IMR-90 (cell line): ENCODE data around the gene IL2RA. TPM values are rescaled to one million over a fixed set of nuclear protein-coding genes. Genes with fewer than 3 reads are reported as not detected.

ENCODE experiments used
- ATAC-seq: fragments of 200-7000 bp; cut with Tn5 transposase; 2 replicates; pipeline ENCODE4 v1.9.1; 2020; ENCODE audit warnings: low read depth, mild to moderate bottlenecking, moderate library complexity
- BruUV-seq: library from RNA; stranded (reverse); fragments of 400-500 nt; replicated peaks from 2 replicates; lab custom pipeline; 2021; lab: Mats Ljungman, UMichigan
- CTCF ChIA-PET: fragments of 300-600 bp; formaldehyde crosslinking; extraction: SDS; loops from one replicate; lab custom pipeline; 2021; ENCODE audit warnings: antibody characterized with exemption; lab: Yijun Ruan, JAX
- POLR2A ChIA-PET: fragments of 300-600 bp; sonication (Branson Sonifier 250); formaldehyde crosslinking; loops from one replicate; lab custom pipeline; 2022; ENCODE audit warnings: antibody characterized with exemption; ENCODE audit not compliant: unreplicated experiment; lab: Charles Lee
- DNase-seq: peaks from one replicate; pipeline ENCODE4 v3.0.0; 2013
- H2AFZ ChIP-seq: replicated peaks from 2 replicates; pipeline ENCODE3; 2013; ENCODE audit warnings: low read length, mild to moderate bottlenecking; ENCODE audit not compliant: poor library complexity
- H2AK5ac ChIP-seq: 2 replicates; pipeline ENCODE4 v1.6.1; 2013; ENCODE audit warnings: low read depth, low read length, inconsistent platforms
- H2AK9ac ChIP-seq: replicated peaks from 2 replicates; pipeline ENCODE3; 2013; ENCODE audit warnings: mild to moderate bottlenecking, low read depth, low read length, moderate library complexity; ENCODE audit not compliant: poor library complexity
- H2BK120ac ChIP-seq: 2 replicates; pipeline ENCODE4 v1.6.1; 2013; ENCODE audit warnings: low read depth, low read length, inconsistent platforms
- H2BK15ac ChIP-seq: 3 replicates; pipeline ENCODE4 v1.6.1; 2013; ENCODE audit warnings: low read depth, low read length, inconsistent platforms
- H2BK20ac ChIP-seq: 2 replicates; pipeline ENCODE4 v1.6.1; 2013; ENCODE audit warnings: low read depth, mild to moderate bottlenecking, inconsistent platforms, low read length, moderate library complexity
- H2BK5ac ChIP-seq: 2 replicates; pipeline ENCODE4 v1.6.1; 2013; ENCODE audit warnings: mild to moderate bottlenecking, low read depth, low read length, inconsistent platforms; ENCODE audit not compliant: poor library complexity, severe bottlenecking
- H3K14ac ChIP-seq: replicated peaks from 2 replicates; pipeline ENCODE4 v1.6.1; 2013; ENCODE audit warnings: low read depth, low read length, inconsistent platforms
- H3K18ac ChIP-seq: 2 replicates; pipeline ENCODE4 v1.6.1; 2013; ENCODE audit warnings: low read depth, low read length, control low read depth
- H3K23ac ChIP-seq: 2 replicates; pipeline ENCODE4 v1.6.1; 2013; ENCODE audit warnings: low read depth, low read length, inconsistent platforms
- H3K27ac ChIP-seq: 2 replicates; pipeline ENCODE4 v1.5.1; 2013; ENCODE audit warnings: mild to moderate bottlenecking, control low read depth, low read length; ENCODE audit not compliant: insufficient read depth
- H3K27me3 ChIP-seq: 2 replicates; pipeline ENCODE4 v1.6.1; 2013; ENCODE audit warnings: low read length; ENCODE audit not compliant: control insufficient read depth, insufficient read depth
- H3K36me3 ChIP-seq: 2 replicates; pipeline ENCODE4 v1.6.1; 2013; ENCODE audit warnings: low read length, mixed read lengths; ENCODE audit not compliant: control insufficient read depth, insufficient read depth
- H3K4ac ChIP-seq: 2 replicates; pipeline ENCODE4 v1.6.1; 2013; ENCODE audit warnings: low read depth, low read length, inconsistent platforms
- H3K4me1 ChIP-seq: 2 replicates; pipeline ENCODE4 v1.6.1; 2013; ENCODE audit warnings: low read length, mixed read lengths; ENCODE audit not compliant: control insufficient read depth, insufficient read depth
- H3K4me2 ChIP-seq: 2 replicates; pipeline ENCODE4 v1.6.1; 2013; ENCODE audit warnings: low read depth, mild to moderate bottlenecking, control low read depth, low read length, moderate library complexity
- H3K4me3 ChIP-seq: 2 replicates; pipeline ENCODE4 v1.5.1; 2013; ENCODE audit warnings: low read depth, mild to moderate bottlenecking, control low read depth, low read length, moderate library complexity; ENCODE audit not compliant: insufficient read depth
- H3K56ac ChIP-seq: 2 replicates; pipeline ENCODE4 v1.6.1; 2013; ENCODE audit warnings: low read length, inconsistent platforms; ENCODE audit not compliant: insufficient read depth; ENCODE audit errors: extremely low read depth
- H3K79me1 ChIP-seq, 2 experiments: 2 replicates each; pipeline ENCODE4 v1.6.1; 2013; ENCODE audit warnings: low read length in 2 of 2, inconsistent platforms in 1 of 2, low read depth in 1 of 2
- H3K9ac ChIP-seq: 2 replicates; pipeline ENCODE4 v1.6.1; 2013; ENCODE audit warnings: low read depth, low read length, control low read depth
- H3K9me1 ChIP-seq: 2 replicates; pipeline ENCODE4 v1.6.1; 2013; ENCODE audit warnings: low read length, inconsistent platforms; ENCODE audit not compliant: insufficient read depth
- H3K9me3 ChIP-seq: 2 replicates; pipeline ENCODE4 v1.6.1; 2013; ENCODE audit warnings: low read length; ENCODE audit not compliant: control insufficient read depth, insufficient read depth
- H4K20me1 ChIP-seq: 2 replicates; pipeline ENCODE4 v1.6.1; 2013; ENCODE audit warnings: low read length, inconsistent platforms; ENCODE audit not compliant: insufficient read depth
- H4K5ac ChIP-seq: 2 replicates; pipeline ENCODE4 v1.6.1; 2013; ENCODE audit warnings: mild to moderate bottlenecking, low read depth, low read length, control low read depth
- H4K8ac ChIP-seq, 2 experiments: 2 replicates each; pipeline ENCODE4 v1.6.1; 2013; ENCODE audit warnings: low read depth in 2 of 2, low read length in 2 of 2, control low read depth in 1 of 2, inconsistent platforms in 1 of 2
- H4K91ac ChIP-seq: 2 replicates; pipeline ENCODE4 v1.6.1; 2013; ENCODE audit warnings: low read depth, low read length, inconsistent platforms; ENCODE audit not compliant: insufficient read depth
- CHD1 ChIP-seq: IDR thresholded peaks from 2 replicates; pipeline ENCODE4 v1.6.1; 2012; ENCODE audit warnings: low read depth, low read length, improper control_type of control experiment
- ELK1 ChIP-seq: fragments of 150-350 bp; IDR thresholded peaks from 2 replicates; pipeline ENCODE4 v1.6.1; 2016; ENCODE audit warnings: low read depth, mild to moderate bottlenecking, low read length, moderate library complexity, borderline replicate concordance
- FOS ChIP-seq: fragments of 150-350 bp; IDR thresholded peaks from 2 replicates; pipeline ENCODE4 v1.6.1; 2016; ENCODE audit warnings: low read depth, low read length
- MXI1 ChIP-seq: IDR thresholded peaks from 2 replicates; pipeline ENCODE4 v1.6.1; 2012; ENCODE audit warnings: low read depth, mild to moderate bottlenecking, low read length, moderate library complexity, borderline replicate concordance
- USF2 ChIP-seq: fragments of 150-350 bp; IDR thresholded peaks from 2 replicates; pipeline ENCODE4 v1.6.1; 2017; ENCODE audit warnings: mild to moderate bottlenecking, antibody characterized with exemption, low read length, low read depth
- WGBS, 2 experiments: methylation state at CpG; one replicate each; pipeline versions ENCODE4 v1.1.5 to v1.1.7; 2013; ENCODE audit warnings: missing lambda C conversion rate in 2 of 2; ENCODE audit not compliant: insufficient read length in 1 of 2; ENCODE audit errors: extremely low coverage in 2 of 2; 5-methylcytosine and 5-hydroxymethylcytosine counted together
- dilution Hi-C: fragments of 300-500 bp; cut with HindIII; formaldehyde crosslinking; loops from one replicate; pipeline ENCODE4 v1.14.3; 2018; ENCODE audit warnings: low sequenced_read_pairs; ENCODE audit not compliant: unreplicated experiment
- in situ Hi-C: fragments of 300-500 bp; cut with MboI; formaldehyde crosslinking; loops from 3 replicates; pipeline ENCODE4 v1.14.3; 2019; ENCODE audit warnings: low sequenced_read_pairs, inconsistent platforms, mixed read lengths
- intact Hi-C: fragments of 100-400 bp; cut with micrococcal nuclease; formaldehyde crosslinking; loops from 2 replicates; pipeline ENCODE4 v1.10.0; 2022
- polyA plus RNA-seq, 3 experiments: library from polyadenylated mRNA; depleted of rRNA; stranded (reverse); fragments of >200 nt; gene quantifications; 2 replicates each; pipeline ENCODE4 v1.2.3, GENCODE V29; 2012; ENCODE audit warnings: low replicate concordance in 1 of 3
- total RNA-seq: library from RNA; depleted of rRNA; stranded (reverse); fragments of >200 nt; gene quantifications from 2 replicates; pipeline ENCODE4 v1.2.3, GENCODE V29; 2012

The IL2RA gene
- total and polyA plus RNA-seq, 2 of the 4 experiments (the other 2 are of a cell fraction) = not detected

DNA sequence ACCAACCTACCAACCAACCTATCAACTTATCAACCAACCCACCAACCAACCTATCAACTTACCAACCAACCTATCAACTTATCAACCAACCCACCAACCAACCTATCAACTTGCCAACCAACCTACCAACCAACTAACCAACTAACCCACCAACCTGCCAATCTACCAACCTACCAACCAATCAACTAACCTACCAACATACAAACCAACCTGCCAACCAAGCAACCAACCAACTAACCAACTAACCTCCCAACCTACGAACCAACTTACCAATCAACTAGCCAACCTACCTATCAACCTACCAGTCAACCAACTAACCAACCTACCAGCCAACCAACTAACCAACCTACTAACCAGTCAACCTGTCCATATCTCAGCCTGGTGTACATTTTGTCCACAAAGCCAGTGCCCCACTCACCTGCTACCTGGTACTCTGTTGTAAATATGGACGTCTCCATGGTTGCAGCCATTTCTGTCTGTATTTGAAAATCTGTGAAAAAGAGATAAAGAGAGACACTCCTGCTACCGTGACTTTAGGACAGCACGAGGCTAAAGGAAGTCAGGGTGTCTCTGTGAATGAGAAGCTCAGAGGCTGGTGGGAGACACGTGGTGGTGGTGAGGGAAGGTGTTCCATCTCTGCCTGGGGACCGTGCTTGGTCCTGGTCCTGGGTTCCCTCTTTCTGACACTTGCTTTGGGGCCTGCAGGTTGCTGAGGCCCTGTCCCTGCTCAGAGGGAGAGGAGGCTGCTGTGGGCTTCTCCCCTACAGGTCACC is 43.0 kb downstream of the IL2RA start:
- no peak overlapping the region for H3K56ac ChIP-seq
- no peak overlapping the region for H2AK9ac ChIP-seq
- no peak overlapping the region for H3K27ac ChIP-seq
- H3K4me2 ChIP-seq = no peak overlapping the region
- no peak overlapping the region for H3K14ac ChIP-seq
- dilution Hi-C loops (no loop called here), intact Hi-C loops (no loop called here), in situ Hi-C loops (no loop called here)
- ChIA-PET POLR2A (no interaction called here), CTCF (no interaction called here)
- peak overlapping the region; percentile 33 for H2AFZ ChIP-seq
- no peak for ATAC-seq
- no peak overlapping the region for H3K23ac ChIP-seq
- no peaks in the 10 kb centered on the region for H3K36me3 ChIP-seq
- H2BK5ac ChIP-seq = no peak overlapping the region
- no peak overlapping the region for H4K5ac ChIP-seq
- no peaks in the 10 kb centered on the region for H3K9me3 ChIP-seq
- H3K9me1 ChIP-seq = no peaks in the 10 kb centered on the region
- DNase-seq = no peak
- H3K4me1 ChIP-seq = peaks cover 2% of the 10 kb centered on the region; the same call in 1 of the 2 replicates
- H4K8ac ChIP-seq = no peak overlapping the region
- WGBS, 2 experiments = 77 to 100% methylated on average over 1 to 3 of the region's 6 CpGs
- no peak overlapping the region for H2BK20ac ChIP-seq
- no peak overlapping the region for H3K4me3 ChIP-seq
- H2BK120ac ChIP-seq = no peak overlapping the region
- BruUV-seq = no TSS peak
- no peak overlapping the region for H3K4ac ChIP-seq
- H3K27me3 ChIP-seq = peaks cover 23% of the 10 kb centered on the region
- no peak overlapping the region for H2AK5ac ChIP-seq
- no peak overlapping the region for H2BK15ac ChIP-seq
- no peak overlapping the region for H4K91ac ChIP-seq
- no peak overlapping the region for H3K9ac ChIP-seq
- no peaks in the 10 kb centered on the region for H3K79me1 ChIP-seq
- TF ChIP-seq MXI1 (no peak), USF2 (no peak), ELK1 (no peak), FOS (no peak), CHD1 (no peak)
- H3K18ac ChIP-seq = no peak overlapping the region
- no peaks in the 10 kb centered on the region for H4K20me1 ChIP-seq
